ENCODE results near the gene C11orf97.
A peak's percentile ranks its signal among the peaks of the same experiment; 100 is the strongest.
"Not testable (repeated sequence)": the region's sequence is repeated elsewhere in the genome, so short reads cannot be mapped to it uniquely, and the experiment has no call there.

The C11orf97 gene

DNA sequence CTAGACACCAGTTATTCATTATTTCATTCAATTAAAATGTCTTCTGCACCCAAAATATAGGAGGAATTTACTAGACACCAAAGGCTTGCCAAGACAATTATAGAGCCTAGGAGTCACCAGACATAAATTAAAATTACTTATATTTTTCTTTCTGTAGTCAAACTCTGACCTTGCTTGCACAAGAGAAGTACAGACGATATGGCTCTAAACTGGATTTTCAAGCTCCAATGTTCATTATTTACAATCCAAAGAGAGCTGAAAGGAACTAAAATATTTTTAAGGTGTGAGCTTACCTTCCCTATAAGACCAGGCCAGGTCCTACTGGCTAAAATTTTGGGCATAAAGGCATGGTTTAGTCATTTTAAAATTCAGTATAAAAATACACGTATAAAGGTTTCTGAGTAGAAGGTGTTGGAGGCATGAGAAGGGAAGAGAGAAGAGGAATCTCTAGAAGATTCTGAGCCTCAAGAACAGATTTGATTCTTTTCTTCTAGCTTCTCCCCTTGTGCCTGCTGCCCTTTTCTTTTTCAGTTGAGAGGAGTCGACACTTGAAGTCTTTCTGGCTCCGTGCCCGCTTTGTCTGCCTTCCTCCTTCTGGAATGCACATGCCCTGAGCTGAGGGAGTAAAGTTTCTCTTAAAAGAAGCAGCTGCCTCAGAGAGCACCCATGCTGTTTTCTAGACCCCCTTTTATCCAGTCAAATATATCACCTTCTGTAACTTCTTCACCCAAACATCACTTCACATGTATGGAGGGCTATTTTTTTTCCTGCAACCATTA lies 13.5 kb downstream of the C11orf97 start:
- DNase-seq (ENCODE audit: low spot score): no peak

DNA sequence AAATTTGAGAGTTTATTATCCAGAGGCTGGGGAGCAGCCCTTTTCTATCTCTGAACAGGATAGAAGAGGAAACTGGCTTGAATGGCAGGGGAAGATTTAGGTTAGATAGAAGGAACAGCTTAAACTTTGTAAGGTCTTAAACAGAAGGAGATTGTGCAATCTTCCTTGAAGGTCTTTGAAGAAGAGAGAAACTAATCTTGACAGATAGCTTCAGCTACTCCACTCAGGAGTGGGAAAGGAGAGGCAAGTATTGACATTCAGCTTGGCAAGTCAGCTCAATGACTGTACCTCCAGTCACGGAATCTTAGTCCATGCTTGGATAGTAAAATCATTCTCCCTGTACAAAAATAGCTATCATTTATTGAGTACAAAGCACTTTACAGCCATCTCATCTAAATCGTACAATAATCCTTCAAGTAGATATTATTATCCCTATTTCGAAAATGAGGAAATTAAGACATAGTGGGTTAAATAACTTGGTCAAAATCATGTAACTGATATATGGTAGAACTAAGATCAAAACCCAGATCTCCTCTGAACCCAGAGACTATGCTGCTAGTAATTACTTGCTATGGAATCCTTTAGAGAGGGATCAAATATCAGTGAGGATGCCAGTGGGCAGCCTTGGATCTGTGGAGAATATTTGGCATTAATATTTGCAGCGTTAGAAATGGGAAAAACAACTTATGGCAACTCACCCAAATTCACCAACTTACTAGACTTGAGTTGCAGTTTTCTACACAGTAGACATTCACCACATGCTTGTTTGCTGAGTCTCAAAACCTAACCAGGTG lies 14.6 kb downstream of the C11orf97 start:
- no peak for DNase-seq (ENCODE audit: low spot score)

DNA sequence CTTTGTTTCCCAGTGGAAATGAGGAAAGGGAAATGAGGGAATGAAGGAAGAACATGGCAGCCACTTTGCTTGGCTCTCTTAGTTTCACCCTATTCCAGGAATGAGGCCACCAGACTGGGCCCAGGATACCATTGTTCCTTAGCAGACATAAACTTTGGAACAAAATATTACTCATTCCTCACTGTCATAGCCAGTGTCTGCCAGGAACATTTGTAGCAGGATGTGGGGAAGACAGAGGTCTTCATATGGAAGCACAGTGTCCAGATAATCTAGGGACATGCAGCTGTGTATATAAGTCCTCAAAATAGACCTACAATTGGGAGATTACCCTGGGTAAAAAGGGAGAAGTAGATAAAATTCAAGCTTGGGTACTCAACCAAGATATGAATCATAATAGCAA lies 16.3 kb downstream of the C11orf97 start:
- no peak for DNase-seq (ENCODE audit: low spot score)

DNA sequence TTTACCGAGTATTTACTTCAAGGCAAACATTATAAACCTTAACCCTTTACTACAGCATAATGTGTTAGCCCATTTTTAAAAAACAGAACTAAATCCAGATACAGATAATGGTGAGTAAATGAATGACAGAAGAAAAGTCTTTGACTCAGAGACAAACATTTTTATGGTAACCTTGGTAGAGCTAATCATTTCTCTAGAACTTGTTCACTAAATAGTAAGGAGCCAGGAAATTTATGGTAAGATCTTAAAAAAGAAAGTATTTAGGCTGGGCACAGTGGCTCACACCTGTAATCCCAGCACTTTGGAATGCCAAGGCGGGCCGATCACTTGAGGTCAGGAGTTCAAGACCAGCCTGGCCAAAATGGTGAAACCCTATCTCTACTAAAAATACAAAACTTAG lies 19.9 kb downstream of the C11orf97 start:
- DNase-seq (ENCODE audit: low spot score): no peak

DNA sequence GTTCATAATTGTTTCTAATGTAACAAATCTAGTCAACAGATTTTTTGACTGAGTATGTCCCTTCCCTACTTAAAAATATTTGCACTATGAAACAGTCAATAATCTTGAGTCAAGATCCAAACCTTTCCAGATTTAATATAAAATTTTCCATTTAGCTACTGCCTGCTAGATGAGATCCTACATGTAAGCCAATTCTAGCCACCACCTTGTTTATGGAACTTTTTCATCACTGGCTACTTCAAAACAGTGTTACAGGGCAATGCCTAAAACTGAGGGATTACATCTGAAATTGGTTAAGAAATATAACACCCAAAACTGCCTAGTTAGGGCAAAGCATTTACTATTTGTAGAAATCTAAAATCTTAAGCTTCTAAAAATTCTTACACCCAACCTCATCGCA lies 20.9 kb downstream of the C11orf97 start:
- no peak for DNase-seq (ENCODE audit: low spot score)

DNA sequence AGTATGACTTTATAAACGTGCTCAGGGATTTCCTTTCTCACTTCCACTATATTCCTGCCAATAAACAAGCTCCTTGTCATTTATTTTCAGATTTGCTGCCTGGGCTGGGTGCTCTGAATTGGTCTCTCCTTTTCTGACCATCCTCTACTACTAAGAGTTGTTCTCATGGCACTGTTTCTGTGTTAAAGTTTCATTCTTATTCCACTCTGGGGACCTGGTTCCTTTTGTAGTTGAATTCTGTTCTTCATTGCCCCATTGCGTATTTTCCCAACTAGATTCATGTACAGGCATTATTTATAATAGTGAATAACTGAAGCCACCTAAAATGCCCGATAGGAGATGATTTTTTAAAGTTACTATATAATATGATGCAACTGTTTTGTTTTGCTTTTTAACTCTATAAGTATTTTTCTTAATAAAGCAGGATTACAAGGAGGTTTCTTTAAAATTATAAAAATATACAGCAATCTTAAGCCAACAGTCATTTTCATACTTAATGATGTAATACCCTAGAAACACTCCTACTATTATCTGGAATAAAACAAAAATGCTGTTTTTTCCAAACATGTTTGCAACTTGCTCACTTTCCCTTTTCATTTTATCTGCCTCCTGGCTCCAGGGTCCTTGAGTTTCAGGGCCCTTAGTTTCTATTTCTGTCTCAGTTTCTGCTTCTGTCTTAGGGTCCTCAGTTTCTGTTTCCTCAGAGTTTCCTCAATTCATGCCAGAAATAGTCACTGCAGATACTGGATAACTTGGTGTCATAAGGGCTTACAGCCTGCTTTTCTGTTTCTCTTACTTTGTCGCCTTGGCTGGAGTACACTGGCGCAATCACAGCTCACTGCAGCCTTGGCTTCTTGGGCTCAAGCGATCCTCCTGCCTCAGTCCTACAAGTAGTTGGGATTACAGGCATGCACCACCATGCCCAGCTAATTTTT lies 21.7 kb downstream of the C11orf97 start:
- no peak for DNase-seq (ENCODE audit: low spot score)

DNA sequence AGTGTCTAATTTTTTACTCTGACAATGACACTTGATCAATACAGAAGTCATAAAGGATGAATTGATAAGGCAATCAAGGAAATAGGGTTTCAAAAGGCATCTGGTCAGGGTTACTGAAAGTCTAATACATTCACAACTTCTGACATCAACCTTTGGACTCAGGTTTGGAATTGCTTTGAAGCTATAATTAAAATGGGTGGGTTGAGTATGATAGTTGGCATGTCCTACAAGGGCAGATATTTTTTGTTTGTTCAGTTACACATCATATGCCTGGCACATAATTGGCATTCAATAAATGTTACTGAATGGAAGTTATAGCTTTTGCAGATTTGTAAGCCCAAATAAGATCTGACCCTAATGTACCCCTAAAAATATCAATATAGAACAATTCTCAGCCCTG lies 24.1 kb downstream of the C11orf97 start:
- no peak for DNase-seq (ENCODE audit: low spot score)

DNA sequence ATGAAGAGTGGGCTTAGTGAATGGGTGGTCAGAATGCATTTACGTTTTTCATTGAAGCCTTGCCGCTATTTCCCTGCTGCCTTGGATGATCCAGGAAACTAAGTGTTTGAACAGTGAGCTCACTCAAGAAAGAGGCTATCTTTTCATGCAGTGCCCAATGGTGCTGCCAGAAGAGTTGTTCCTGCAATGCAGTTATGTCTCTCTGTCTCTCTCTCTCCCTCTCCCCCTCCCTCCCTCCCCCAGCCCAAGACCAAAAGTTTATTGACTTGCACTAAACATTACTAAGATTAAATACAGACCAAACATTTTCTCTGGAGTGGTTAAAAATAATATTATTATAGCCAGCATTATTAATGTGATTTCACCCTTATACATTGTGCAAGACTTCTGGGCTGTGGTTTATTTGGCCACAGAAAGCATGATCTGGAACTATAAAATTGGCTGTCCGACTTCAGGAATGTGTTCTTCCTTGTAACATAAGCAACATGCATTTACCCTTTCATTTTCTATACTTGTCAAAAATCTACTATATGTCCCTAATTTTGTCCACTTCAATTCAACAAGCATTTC lies 24.9 kb downstream of the C11orf97 start:
- DNase-seq (ENCODE audit: low spot score): no peak

DNA sequence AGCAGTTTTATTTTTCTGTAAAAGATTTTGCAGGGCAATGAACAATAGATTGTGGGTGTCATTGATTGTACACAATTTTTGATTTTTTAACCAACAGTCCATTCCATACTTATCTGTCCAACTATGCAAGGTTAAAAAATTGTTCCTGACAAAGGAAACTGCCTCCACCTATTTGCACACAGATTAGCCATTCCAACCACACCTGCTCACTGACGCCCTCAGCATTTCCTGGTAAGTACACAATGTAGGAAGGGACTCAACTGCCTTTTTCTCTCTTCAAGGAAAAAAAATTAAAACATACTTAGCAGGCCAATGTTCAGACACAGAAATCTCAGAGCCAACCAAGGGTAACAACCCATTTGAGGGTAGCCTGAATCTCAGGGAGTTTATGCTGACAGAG lies 27.2 kb downstream of the C11orf97 start:
- no peak for DNase-seq (ENCODE audit: low spot score)

DNA sequence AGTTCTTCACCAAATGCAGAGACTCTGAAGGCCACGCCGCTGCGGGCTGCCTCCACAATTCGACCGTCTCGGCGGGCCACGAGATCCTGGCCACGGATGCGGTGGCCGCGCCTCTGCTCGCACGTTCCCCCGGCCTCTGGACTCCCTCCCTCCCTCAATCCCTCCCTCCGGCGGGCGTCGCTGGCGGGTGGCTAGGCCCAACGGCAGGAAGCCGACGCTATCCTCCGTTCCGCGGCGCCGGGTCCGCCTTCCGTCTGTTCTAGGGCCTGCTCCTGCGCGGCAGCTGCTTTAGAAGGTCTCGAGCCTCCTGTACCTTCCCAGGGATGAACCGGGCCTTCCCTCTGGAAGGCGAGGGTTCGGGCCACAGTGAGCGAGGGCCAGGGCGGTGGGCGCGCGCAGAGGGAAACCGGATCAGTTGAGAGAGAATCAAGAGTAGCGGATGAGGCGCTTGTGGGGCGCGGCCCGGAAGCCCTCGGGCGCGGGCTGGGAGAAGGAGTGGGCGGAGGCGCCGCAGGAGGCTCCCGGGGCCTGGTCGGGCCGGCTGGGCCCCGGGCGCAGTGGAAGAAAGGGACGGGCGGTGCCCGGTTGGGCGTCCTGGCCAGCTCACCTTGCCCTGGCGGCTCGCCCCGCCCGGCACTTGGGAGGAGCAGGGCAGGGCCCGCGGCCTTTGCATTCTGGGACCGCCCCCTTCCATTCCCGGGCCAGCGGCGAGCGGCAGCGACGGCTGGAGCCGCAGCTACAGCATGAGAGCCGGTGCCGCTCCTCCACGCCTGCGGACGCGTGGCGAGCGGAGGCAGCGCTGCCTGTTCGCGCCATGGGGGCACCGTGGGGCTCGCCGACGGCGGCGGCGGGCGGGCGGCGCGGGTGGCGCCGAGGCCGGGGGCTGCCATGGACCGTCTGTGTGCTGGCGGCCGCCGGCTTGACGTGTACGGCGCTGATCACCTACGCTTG lies 31.7 kb downstream of the C11orf97 start, which contains the start of gene FUT4:
Gene FUT4 (plus strand): TSS at position 227 of the 951 bp plus-strand sequence. CDS start 213 bp downstream, at position 440.
- peak; percentile 66 for DNase-seq (ENCODE audit: low spot score)

DNA sequence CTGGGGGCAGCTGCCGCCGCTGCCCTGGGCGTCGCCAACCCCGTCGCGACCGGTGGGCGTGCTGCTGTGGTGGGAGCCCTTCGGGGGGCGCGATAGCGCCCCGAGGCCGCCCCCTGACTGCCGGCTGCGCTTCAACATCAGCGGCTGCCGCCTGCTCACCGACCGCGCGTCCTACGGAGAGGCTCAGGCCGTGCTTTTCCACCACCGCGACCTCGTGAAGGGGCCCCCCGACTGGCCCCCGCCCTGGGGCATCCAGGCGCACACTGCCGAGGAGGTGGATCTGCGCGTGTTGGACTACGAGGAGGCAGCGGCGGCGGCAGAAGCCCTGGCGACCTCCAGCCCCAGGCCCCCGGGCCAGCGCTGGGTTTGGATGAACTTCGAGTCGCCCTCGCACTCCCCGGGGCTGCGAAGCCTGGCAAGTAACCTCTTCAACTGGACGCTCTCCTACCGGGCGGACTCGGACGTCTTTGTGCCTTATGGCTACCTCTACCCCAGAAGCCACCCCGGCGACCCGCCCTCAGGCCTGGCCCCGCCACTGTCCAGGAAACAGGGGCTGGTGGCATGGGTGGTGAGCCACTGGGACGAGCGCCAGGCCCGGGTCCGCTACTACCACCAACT lies 32.5 kb downstream of the C11orf97 start:
- DNase-seq (ENCODE audit: low spot score): no peak

DNA sequence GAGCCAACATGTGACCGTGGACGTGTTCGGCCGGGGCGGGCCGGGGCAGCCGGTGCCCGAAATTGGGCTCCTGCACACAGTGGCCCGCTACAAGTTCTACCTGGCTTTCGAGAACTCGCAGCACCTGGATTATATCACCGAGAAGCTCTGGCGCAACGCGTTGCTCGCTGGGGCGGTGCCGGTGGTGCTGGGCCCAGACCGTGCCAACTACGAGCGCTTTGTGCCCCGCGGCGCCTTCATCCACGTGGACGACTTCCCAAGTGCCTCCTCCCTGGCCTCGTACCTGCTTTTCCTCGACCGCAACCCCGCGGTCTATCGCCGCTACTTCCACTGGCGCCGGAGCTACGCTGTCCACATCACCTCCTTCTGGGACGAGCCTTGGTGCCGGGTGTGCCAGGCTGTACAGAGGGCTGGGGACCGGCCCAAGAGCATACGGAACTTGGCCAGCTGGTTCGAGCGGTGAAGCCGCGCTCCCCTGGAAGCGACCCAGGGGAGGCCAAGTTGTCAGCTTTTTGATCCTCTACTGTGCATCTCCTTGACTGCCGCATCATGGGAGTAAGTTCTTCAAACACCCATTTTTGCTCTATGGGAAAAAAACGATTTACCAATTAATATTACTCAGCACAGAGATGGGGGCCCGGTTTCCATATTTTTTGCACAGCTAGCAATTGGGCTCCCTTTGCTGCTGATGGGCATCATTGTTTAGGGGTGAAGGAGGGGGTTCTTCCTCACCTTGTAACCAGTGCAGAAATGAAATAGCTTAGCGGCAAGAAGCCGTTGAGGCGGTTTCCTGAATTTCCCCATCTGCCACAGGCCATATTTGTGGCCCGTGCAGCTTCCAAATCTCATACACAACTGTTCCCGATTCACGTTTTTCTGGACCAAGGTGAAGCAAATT lies 33.3 kb downstream of the C11orf97 start:
- DNase-seq (ENCODE audit: low spot score): no peak

DNA sequence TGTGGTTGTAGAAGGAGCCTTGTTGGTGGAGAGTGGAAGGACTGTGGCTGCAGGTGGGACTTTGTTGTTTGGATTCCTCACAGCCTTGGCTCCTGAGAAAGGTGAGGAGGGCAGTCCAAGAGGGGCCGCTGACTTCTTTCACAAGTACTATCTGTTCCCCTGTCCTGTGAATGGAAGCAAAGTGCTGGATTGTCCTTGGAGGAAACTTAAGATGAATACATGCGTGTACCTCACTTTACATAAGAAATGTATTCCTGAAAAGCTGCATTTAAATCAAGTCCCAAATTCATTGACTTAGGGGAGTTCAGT lies 33.9 kb downstream of the C11orf97 start:
- DNase-seq (ENCODE audit: low spot score): no peak

DNA sequence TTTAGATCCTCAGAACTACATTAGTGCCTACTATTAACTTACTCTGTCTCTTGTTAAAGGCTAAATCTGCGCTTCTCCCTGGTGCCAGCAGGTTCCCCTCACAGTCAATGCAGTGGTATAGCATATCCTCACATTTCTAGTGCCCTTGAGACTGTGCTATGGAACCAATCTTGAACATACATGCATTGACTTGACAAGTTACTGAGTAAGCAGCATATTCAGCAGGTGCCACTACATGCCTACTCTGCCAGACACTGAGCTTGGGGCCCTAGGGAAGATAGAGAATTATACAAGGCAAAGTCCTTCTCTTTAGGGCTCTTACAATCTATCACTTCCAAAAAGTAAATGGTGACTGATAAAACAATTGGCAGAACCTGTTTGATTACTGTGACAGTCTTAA lies 34.6 kb downstream of the C11orf97 start:
- no peak for DNase-seq (ENCODE audit: low spot score)

DNA sequence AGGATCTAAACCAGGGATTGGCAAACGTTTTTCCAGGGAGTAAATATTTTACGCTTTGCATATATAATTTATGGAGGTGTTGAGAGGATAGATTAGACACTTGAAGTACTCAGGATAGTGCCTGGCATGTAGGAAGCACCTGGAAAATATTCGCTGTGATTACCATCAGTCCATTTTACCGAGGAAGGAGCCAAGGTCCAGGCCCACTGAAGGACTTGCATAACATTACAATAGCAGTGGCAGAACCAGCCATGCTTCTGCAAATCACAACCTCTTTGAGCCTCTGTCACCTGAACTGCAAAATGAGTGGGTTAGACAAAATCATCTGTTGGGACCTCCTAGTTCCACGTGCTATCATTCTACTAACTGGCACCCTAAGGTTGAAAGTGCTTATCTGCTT lies 36.9 kb downstream of the C11orf97 start:
- DNase-seq (ENCODE audit: low spot score): no peak

DNA sequence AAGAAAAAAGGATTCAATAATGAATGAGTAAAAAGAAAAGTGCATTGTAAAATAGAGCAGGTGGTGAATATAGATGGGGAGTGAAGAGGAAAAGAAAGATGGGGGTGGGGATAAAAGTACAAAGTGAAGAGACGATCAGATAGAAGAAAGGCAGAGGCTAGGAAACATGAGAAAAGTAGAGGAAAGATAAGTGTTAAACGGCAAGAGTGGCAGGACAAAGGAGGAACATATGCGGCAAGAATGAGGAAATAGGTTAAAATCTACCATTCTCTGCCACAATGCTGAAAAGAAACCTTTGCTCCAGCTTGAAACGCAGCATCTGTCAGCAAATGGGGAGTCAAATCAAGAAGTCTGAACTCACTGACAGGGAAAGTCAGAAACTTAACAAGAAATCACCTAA lies 38.3 kb downstream of the C11orf97 start:
- DNase-seq (ENCODE audit: low spot score): no peak

DNA sequence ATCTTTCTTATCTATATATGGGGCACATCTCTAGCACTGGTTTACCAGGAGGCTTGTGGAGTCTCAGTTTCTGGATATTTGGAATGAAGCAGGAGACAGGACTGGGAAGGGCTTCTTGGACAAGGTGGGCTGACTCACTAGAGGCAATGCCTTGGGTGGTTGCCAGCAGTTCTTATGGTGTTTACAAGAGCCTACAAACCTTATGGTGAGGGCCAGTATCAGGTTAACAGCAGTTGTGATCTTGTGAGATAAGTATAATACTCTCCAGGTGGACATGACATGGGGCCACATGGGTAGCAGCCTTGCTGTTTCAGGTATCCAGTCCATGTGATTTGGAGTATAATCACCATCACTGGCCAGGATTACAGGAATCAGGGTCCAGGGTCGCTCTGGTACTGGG lies 41.7 kb downstream of the C11orf97 start:
- no peak for DNase-seq (ENCODE audit: low spot score)

DNA sequence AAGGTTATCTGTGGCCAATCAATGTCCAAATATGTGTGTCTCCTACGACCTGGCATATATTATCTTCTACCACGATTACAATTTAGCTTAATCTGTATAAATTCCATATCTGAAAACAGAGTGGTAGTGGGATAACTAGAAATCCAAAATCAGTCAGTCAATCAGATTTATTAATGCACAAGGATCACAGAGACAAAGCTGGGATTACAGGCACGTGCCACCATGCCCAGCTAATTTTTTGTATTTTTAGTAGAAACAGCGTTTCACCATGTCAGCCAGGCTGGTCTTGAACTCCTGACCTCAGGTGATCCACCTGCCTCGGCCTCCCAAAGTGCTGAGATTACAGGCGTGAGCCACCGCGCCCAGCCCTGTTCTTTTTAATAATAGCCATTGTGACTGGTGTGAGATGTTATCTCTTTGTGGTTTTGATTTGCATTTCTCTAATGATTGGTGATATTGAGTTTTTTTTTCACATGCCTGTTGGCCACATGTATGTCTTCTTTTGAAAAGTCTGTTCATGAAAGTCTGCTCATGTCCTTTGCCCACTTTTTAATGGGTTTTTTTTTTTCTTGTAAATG lies 43.6 kb downstream of the C11orf97 start:
- DNase-seq (ENCODE audit: low spot score): not testable (repeated sequence)

DNA sequence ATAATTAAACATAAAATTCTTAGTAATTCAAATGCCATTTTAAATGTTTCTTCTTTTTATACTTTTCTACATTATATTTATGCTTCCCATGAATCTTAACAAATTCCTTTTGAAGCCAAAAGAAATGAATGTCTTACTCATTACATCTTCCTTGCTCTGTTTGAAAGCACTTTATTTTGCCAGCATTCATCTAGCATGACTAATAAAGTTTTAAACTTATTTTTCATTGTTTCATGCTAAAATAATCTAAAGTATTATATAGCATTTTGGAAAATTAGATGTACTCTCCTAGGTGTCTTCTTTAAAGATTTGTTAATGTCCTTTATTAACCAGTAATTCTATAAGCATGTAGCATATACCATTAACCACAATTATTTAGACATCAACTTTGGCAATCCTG lies 45.2 kb downstream of the C11orf97 start:
- DNase-seq (ENCODE audit: low spot score): no peak

All from CD4-positive, alpha-beta T cell treated with Interleukin-2 at 100 ng/mL for 4 hours (primary cell).